Panc1 (cell line): ENCODE data around the gene IGF1R. TPM values are rescaled to one million over a fixed set of nuclear protein-coding genes. Genes with fewer than 3 reads are reported as not detected.

Experiments used
- ATAC-seq: fragments of 200-7000 bp; cut with Tn5 transposase; 2 replicates; pipeline ENCODE4 v1.9.1; 2020; ENCODE audit warnings: mild to moderate bottlenecking, moderate library complexity
- BruUV-seq: library from RNA; stranded (reverse); fragments of 400-500 nt; replicated peaks from 2 replicates; lab custom pipeline; 2021; lab: Mats Ljungman, UMichigan
- CTCF ChIA-PET: fragments of 300-600 bp; sonication (Branson Sonifier 250); formaldehyde crosslinking; loops from one replicate; lab custom pipeline; 2022; ENCODE audit warnings: antibody characterized with exemption; lab: Charles Lee
- POLR2A ChIA-PET: fragments of 300-600 bp; sonication (Branson Sonifier 250); formaldehyde crosslinking; loops from one replicate; lab custom pipeline; 2022; ENCODE audit warnings: antibody characterized with exemption; lab: Charles Lee
- DNase-seq: peaks from one replicate; pipeline ENCODE4 v3.0.0-alpha.2; 2010; ENCODE audit warnings: low read depth, low spot score
- H3K27ac ChIP-seq: 2 replicates; pipeline ENCODE4 v1.5.1; 2011; ENCODE audit warnings: mild to moderate bottlenecking, low read length, inconsistent platforms
- H3K27me3 ChIP-seq: fragments of 200-500 bp; sonication (Bioruptor generic); 2 replicates; pipeline ENCODE4 v1.6.0; 2014; ENCODE audit warnings: low read length, inconsistent platforms; ENCODE audit not compliant: control insufficient read depth, insufficient read depth
- H3K36me3 ChIP-seq: fragments of 200-500 bp; sonication (Bioruptor generic); 2 replicates; pipeline ENCODE4 v1.5.1; 2014; ENCODE audit warnings: inconsistent platforms, mild to moderate bottlenecking, low read length, moderate library complexity; ENCODE audit not compliant: control insufficient read depth, insufficient read depth
- H3K4me1 ChIP-seq: 2 replicates; pipeline ENCODE4 v1.5.1; 2011; ENCODE audit warnings: inconsistent platforms, mild to moderate bottlenecking, low read length, moderate library complexity; ENCODE audit not compliant: control insufficient read depth, insufficient read depth
- H3K4me3 ChIP-seq, 2 experiments: 2 replicates each; pipeline ENCODE4 v1.5.1; 2011 to 2012; ENCODE audit warnings: low read depth in 2 of 2, low read length in 2 of 2, mild to moderate bottlenecking in 2 of 2, inconsistent platforms in 1 of 2, moderate library complexity in 1 of 2
- H3K9me3 ChIP-seq: fragments of 200-500 bp; sonication (Bioruptor generic); 2 replicates; pipeline ENCODE4 v1.5.1; 2014; ENCODE audit warnings: low read depth, mild to moderate bottlenecking, inconsistent platforms, low read length, moderate library complexity; ENCODE audit not compliant: control insufficient read depth, insufficient read depth
- CTCF ChIP-seq: fragments of 450-650 bp; IDR thresholded peaks from 2 replicates; pipeline ENCODE4 v1.5.1; 2017; ENCODE audit warnings: mild to moderate bottlenecking
- POLR2AphosphoS5 ChIP-seq: IDR thresholded peaks from 2 replicates; pipeline ENCODE4 v1.6.1; 2012; ENCODE audit warnings: mild to moderate bottlenecking, low read depth, low read length, moderate library complexity
- REST ChIP-seq, 2 experiments: IDR thresholded peaks; 2 replicates each; pipeline ENCODE4 v1.6.1; 2011 to 2012; ENCODE audit warnings: low read depth in 2 of 2, control low read depth in 1 of 2, low read length in 1 of 2, mild to moderate bottlenecking in 1 of 2, moderate library complexity in 1 of 2; ENCODE audit not compliant: insufficient read depth in 1 of 2
- SIN3A ChIP-seq: IDR thresholded peaks from 2 replicates; pipeline ENCODE4 v1.6.1; 2012; ENCODE audit warnings: low read depth, mild to moderate bottlenecking, low read length, moderate library complexity, borderline replicate concordance; ENCODE audit not compliant: insufficient read depth
- TCF7L2 ChIP-seq: IDR thresholded peaks from 2 replicates; pipeline ENCODE4 v1.6.1; 2011; ENCODE audit warnings: mild to moderate bottlenecking, low read depth, low read length, inconsistent platforms
- in situ Hi-C: cut with HindIII; loops from 2 replicates; pipeline ENCODE4 v1.10.0; 2016; ENCODE audit warnings: low sequenced_read_pairs, low pct_unique_long_range_greater_than_20kb
- intact Hi-C: fragments of 100-400 bp; cut with micrococcal nuclease; formaldehyde crosslinking; loops from one replicate; pipeline ENCODE4 v1.10.0; 2022; ENCODE audit not compliant: unreplicated experiment
- total RNA-seq: library from RNA; stranded (reverse); gene quantifications from one replicate; pipeline ENCODE4 v1.2.1, GENCODE V29; 2021; ENCODE audit not compliant: unreplicated experiment

IGF1R gene
- total RNA-seq, 1 experiment from 2014 or later, result 77.1 TPM

- in situ Hi-C loops, result no loop called here
- ATAC-seq (no peak), DNase-seq (no peak)
- Histone ChIP-seq H3K36me3 (no peaks in the 10 kb centered on the region), H3K4me1 (peaks cover 84% of the 10 kb centered on the region), H3K27me3 (no peaks in the 10 kb centered on the region), H3K9me3 (no peaks in the 10 kb centered on the region), H3K27ac (peak overlapping the region; percentile 71), H3K4me3 (no peak overlapping the region)
- intact Hi-C loops, result no loop called here
- TF ChIP-seq SIN3A, result no peak
- no peak for TF ChIP-seq CTCF
- no peak for TF ChIP-seq TCF7L2
- no peak for TF ChIP-seq REST (IDR thresholded peaks at IDR 0.05; ENCODE audit: insufficient read depth in 1 of 2, low read depth in 2 of 2, low read length in 1 of 2)
- TF ChIP-seq POLR2AphosphoS5, result no peak
- ChIA-PET CTCF (no interaction called here), POLR2A (no interaction called here)
- no TSS peak for BruUV-seq
Observed at GRCh38 chr15:98719137-98719740, 70.9 kb downstream of the IGF1R start.

- CTCF ChIA-PET, result no interaction called here
- TF ChIP-seq POLR2AphosphoS5 (no peak), REST (IDR thresholded peaks at IDR 0.05; ENCODE audit: insufficient read depth in 1 of 2, low read depth in 2 of 2, low read length in 1 of 2) (no peak), TCF7L2 (no peak), SIN3A (no peak), CTCF (no peak)
- intact Hi-C loops, result no loop called here
- no peaks in the 10 kb centered on the region; the same call in 1 of the 2 replicates for H3K36me3 ChIP-seq
- POLR2A ChIA-PET, result no interaction called here
- BruUV-seq, result no TSS peak
- in situ Hi-C loops, result no loop called here
- H3K4me1 ChIP-seq, result peaks cover 87% of the 10 kb centered on the region
- ATAC-seq, result no peak
- no peaks in the 10 kb centered on the region for H3K9me3 ChIP-seq
- H3K27ac ChIP-seq, result peak overlapping the region; percentile 26; the same call in 1 of the 2 replicates
- H3K4me3 ChIP-seq, result no peak overlapping the region
- no peak for DNase-seq
- H3K27me3 ChIP-seq, result no peaks in the 10 kb centered on the region
Observed at GRCh38 chr15:98720031-98720430, 71.7 kb downstream of the IGF1R start.
